Smooth muscle cell of the brain vasculature (primary cell): ENCODE data around the gene NRG2.

ENCODE experiments used
- DNase-seq: peaks from one replicate; pipeline ENCODE4 v3.0.0-alpha.2; 2012; ENCODE audit warnings: low read depth, low spot score

The NRG2 gene

GRCh38 chr5:139812836-139813805, 230.0 kb downstream of the NRG2 start:
- DNase-seq: no peak

GRCh38 chr5:139812323-139812722, 230.8 kb downstream of the NRG2 start:
- DNase-seq: no peak

DNA sequence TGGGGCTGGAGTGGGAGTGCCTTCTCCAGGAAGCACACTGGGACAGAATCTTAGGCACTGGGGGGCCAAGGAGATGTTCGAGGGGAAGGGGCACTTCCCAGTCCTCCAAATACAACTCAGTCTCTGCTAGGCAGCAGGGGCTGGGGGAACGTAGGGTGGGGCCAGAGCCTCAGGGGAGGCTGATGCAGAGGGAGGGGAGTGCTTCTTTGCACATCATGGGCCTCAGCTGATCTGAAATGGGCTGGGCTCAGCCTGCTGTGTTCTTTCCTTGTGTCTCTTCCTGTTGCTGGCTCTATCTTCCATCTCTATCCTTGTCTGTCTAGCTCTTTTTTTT, 231.9 kb downstream of the NRG2 start:
- no peak for DNase-seq

DNA sequence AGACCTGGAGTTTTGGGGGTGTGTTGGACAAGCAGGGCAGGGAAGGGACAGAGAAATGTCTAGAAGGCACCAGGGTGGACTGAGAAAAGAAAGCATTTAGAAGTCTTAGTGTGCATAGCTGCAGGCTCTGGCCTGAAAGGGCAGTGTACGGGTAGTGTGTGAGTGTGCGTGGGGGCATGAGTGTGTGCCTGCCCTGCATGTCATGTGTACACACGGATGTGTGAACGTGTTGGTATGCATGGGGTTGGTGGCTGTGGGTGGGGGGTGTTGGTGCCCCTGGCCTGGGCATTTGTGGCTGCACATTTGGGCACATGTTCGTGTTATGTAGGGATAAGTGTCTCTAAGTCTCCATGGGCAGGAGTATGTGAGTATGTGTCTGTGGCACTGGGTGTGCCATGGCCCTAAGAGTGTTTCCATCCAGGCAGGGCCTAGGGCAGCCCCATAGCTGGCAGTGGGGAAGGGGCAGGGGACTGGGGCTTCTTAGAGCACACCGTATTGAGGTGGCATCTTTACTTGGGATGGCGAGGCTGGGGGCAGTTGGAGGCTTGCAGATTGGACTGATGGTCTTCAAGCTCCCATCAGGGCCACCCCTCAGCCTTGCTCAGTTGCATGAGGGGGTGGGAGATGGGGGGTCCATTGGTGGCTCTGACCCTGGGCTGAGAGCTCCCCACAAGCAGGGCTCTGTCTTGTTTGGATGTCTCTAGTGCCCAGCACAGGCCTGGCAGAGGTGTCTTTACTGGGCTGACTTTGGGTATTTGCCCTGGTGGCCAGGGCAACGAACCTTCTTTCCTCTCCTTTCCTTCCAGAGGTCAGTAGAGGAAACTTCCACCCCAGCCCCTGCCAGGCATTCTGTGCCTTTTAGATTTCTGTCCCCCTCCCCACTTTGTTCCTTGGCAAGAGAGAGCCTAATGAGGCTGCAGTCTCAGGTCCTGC, 232.5 kb downstream of the NRG2 start:
- no peak for DNase-seq

GRCh38 chr5:139809331-139809810, 233.7 kb downstream of the NRG2 start:
- no peak for DNase-seq

- no peak for DNase-seq
Observed at GRCh38 chr5:139808481-139809330, 234.4 kb downstream of the NRG2 start.

GRCh38 chr5:139807647-139808030, 235.5 kb downstream of the NRG2 start:
- DNase-seq: no peak

DNA sequence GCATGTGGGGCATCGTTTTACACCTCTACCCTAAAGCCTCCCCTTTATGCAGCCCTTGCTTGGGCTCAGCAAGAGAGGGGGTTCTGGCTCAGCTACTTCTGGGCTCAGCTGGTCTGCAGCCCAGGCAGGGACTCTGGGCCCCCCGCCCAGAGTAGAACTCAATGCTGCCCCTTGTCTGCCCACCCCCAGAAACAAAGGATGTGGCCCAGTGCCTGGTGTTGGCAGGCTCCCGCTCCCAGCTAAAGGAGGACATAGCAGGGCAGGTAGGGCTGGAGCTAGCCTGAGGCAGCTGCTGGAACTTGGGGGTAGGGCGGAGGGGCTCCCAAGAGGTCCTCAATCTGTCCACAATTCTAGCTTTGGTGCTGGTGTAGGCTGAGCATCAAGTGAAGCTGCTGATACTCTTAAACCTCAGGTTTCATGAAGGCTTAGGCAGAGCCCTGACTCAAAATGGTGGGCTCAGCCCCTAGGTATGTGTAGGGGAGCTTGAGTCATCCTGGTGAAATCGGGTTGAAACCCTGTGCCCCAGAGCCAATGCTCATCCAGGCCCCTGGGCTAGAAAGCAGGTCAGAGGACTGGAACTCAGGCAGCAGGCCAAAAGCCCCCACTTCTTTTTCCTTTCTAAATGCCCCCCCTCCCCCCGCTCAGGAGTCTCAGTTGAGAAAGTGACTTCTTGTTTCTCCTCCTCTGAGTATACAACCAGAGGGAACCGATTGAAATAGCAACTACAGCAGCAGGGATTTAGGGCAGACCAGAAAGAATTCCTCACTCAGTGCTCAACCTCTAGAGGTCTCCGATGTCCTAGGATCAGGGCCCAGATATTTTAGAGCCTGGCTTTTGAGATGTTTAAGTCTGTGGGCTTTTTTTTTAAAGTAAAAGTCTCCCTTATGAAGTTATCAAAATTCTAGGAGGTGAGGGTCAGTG, 236.1 kb downstream of the NRG2 start:
- DNase-seq: no peak

DNA sequence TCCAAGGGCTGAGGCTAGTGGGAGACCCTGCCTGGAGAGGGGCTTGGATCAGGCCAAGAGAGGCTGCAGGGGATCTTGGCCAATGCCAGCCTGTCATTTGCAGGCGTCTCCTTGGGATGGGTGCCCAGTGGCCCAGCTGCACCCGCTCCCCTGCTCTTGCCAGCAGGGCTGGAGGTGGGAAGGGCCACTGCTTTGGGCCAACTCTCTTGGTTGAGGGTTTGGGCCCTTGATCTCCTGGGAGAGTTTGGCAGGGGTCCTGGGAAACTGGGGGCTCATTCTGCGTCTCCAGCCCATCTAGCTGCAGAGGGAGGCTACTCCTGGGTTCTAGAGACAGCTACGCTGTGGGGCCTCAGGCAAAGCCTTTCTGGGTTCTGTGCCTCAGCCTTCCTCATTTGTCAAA, 237.0 kb downstream of the NRG2 start:
- no peak for DNase-seq

DNA sequence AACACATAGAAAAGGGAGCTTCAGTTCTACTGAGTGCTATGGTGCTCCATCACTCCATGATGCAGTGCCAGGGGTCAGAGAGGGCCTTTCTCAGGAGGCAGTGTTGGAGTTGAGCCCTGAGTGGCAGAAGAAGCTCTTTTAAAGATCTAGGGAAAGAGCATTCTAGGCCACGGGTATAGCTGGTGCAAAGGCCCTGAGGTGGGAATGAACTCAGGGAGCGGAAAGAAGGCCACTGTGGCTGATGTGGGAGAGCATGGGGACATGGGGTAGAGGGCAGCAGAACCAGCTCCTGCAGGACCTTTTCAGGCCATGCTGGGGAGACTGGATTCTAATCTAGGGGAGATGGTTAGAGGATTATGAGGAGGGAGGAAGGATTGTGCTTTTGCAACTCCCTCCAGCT, 237.6 kb downstream of the NRG2 start:
- no peak for DNase-seq

DNA sequence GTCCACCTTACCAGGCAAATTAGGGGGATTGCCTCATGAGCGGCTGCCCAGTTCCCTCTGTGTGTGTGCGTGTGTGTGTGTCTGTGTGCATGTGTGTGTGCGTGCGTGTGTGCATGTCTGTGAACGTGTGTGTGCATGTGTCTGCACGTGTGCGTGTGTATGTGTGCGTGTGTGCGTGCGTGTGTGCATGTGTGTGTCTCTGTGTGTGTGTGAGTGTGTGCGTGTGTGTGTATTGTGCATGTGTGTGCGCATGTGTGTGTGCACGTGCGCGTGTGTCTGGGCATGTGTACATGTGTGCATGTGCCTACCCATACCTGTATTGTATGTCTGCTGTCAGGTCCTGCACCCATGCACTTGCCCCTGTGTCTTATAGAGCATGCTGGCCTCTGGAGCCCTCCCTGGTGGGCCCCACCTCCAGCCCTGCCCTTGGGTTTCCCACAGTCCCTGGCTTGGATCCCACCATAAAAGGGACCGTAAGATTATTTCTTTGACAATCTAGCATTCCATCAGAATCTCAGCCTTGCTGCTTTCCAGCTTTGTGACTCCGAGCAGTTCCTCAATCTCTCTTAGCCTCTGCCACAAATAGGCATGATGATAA, 238.2 kb downstream of the NRG2 start:
- no peak for DNase-seq

GRCh38 chr5:139803978-139804377, 239.1 kb downstream of the NRG2 start:
- DNase-seq: no peak

GRCh38 chr5:139799359-139799758, 243.7 kb downstream of the NRG2 start:
- DNase-seq: no peak

DNA sequence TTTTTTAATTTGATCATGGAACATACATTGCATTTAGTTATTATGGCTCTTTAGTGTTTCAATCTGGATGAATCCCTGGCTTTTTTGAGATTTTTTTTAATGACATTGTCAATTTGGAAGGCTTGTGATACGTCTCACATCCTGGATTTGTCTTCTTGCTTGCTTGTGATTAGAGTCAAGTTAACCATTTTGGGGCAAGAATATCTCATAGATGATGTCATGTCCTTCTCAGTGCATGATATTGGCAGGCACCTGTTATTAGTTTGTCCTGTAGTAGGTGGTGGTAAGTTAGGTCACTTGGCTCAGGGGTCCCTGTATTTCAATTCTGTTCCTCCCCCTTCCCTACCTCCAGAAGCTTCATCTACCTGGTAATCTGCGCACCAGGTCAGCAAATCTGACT, 244.2 kb downstream of the NRG2 start:
- DNase-seq: no peak

DNA sequence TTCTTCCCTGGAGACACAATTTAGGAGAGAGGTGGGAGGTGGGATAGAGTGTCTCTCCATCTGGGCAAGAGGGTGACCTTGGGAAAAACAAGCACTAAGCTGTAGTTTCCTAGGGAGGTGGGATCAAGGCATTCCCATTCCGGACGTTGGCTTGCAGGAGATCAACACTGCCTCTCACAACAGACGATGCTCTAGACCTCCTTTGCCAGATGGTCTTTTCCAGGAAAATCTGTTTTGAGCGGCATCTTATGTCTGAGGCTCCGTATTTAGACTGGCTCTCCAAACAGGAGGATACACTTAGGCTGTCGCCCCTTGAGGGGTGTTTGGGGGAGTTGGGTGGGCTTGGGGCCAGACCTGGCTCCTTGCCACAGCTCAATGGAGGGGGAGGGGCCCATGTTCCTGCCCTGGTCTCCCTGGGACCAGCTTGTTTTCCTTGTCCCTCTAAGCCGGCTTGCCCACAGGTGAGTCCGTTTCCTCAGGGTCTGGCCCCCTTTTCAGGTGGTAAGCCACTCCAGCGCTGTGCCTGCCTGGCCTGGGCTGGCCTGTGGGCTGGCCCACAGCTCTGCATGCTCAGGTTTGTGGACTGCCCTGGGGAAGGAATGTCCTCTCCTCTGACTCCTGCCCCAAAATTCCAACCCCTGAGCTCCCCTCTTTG, 245.1 kb downstream of the NRG2 start:
- no peak for DNase-seq

- DNase-seq: no peak
Observed at GRCh38 chr5:139797335-139797734, 245.8 kb downstream of the NRG2 start.
